Upper lobe of left lung (tissue), 4 donors: ENCODE data around the gene PDE9A.

ENCODE experiments used
- POLR2A ChIP-seq, 4 donors: fragments of 450-650 bp; IDR thresholded peaks; one replicate each; pipeline ENCODE4 v1.5.1; 2016 to 2017; ENCODE audit warnings: antibody characterized with exemption in 4 of 4, mild to moderate bottlenecking in 2 of 4
- POLR2AphosphoS5 ChIP-seq, 2 donors: sonication (generic); formaldehyde crosslinking; IDR thresholded peaks; one replicate each; pipeline ENCODE4 v1.5.1; 2017; ENCODE audit warnings: antibody characterized with exemption in 2 of 2
- TF ChIP-seq, protein P1 (sequence below), 6 experiments: fragments of 450-650 bp in 4 of 6; fragments of 200-600 bp in 2 of 6; sonication (generic) in 2 of 6; IDR thresholded peaks; one replicate each; pipeline ENCODE4 v1.5.1; 2016 to 2019; ENCODE audit warnings: antibody characterized with exemption in 6 of 6

GRCh38 chr21:42716074-42716473 lies 62.7 kb downstream of the PDE9A start:
- TF ChIP-seq, protein P1, sequence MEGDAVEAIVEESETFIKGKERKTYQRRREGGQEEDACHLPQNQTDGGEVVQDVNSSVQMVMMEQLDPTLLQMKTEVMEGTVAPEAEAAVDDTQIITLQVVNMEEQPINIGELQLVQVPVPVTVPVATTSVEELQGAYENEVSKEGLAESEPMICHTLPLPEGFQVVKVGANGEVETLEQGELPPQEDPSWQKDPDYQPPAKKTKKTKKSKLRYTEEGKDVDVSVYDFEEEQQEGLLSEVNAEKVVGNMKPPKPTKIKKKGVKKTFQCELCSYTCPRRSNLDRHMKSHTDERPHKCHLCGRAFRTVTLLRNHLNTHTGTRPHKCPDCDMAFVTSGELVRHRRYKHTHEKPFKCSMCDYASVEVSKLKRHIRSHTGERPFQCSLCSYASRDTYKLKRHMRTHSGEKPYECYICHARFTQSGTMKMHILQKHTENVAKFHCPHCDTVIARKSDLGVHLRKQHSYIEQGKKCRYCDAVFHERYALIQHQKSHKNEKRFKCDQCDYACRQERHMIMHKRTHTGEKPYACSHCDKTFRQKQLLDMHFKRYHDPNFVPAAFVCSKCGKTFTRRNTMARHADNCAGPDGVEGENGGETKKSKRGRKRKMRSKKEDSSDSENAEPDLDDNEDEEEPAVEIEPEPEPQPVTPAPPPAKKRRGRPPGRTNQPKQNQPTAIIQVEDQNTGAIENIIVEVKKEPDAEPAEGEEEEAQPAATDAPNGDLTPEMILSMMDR (IDR thresholded peaks at IDR 0.05), result no peak
- no peak for TF ChIP-seq POLR2AphosphoS5 (IDR thresholded peaks at IDR 0.05)
- no peak for TF ChIP-seq POLR2A (IDR thresholded peaks at IDR 0.05)
